A549 (cell line): ENCODE data around the gene ZMYM5.

Experiments used
- SMC3 ChIP-seq: fragments of >200 bp; sonication (Bioruptor Twin); formaldehyde crosslinking; IDR thresholded peaks from 3 replicates; pipeline ENCODE4 v1.6.1; 2018; ENCODE audit warnings: inconsistent platforms
- TF ChIP-seq, protein P1 (sequence below): IDR thresholded peaks from 2 replicates; pipeline ENCODE4 v1.6.1; 2012
- TF ChIP-seq, protein P2 (sequence below): fragments of >200 bp; sonication (Bioruptor Twin); formaldehyde crosslinking; IDR thresholded peaks from 3 replicates; pipeline ENCODE4 v1.5.1; 2016

GRCh38 chr13:19845758-19846157 is 17.7 kb downstream of the ZMYM5 start:
- no peak for TF ChIP-seq SMC3
- TF ChIP-seq, protein P1, sequence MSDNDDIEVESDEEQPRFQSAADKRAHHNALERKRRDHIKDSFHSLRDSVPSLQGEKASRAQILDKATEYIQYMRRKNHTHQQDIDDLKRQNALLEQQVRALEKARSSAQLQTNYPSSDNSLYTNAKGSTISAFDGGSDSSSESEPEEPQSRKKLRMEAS: no peak
- TF ChIP-seq, protein P2, sequence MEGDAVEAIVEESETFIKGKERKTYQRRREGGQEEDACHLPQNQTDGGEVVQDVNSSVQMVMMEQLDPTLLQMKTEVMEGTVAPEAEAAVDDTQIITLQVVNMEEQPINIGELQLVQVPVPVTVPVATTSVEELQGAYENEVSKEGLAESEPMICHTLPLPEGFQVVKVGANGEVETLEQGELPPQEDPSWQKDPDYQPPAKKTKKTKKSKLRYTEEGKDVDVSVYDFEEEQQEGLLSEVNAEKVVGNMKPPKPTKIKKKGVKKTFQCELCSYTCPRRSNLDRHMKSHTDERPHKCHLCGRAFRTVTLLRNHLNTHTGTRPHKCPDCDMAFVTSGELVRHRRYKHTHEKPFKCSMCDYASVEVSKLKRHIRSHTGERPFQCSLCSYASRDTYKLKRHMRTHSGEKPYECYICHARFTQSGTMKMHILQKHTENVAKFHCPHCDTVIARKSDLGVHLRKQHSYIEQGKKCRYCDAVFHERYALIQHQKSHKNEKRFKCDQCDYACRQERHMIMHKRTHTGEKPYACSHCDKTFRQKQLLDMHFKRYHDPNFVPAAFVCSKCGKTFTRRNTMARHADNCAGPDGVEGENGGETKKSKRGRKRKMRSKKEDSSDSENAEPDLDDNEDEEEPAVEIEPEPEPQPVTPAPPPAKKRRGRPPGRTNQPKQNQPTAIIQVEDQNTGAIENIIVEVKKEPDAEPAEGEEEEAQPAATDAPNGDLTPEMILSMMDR: no peak
